Measurements from ENCODE around the gene SNED1. TPM values are rescaled to one million over a fixed set of nuclear protein-coding genes. Genes with fewer than 3 reads are reported as not detected.

Gene SNED1
- total and polyA plus RNA-seq, 2 experiments from 2014 or later: 1.5 to 2.8 TPM

DNA sequence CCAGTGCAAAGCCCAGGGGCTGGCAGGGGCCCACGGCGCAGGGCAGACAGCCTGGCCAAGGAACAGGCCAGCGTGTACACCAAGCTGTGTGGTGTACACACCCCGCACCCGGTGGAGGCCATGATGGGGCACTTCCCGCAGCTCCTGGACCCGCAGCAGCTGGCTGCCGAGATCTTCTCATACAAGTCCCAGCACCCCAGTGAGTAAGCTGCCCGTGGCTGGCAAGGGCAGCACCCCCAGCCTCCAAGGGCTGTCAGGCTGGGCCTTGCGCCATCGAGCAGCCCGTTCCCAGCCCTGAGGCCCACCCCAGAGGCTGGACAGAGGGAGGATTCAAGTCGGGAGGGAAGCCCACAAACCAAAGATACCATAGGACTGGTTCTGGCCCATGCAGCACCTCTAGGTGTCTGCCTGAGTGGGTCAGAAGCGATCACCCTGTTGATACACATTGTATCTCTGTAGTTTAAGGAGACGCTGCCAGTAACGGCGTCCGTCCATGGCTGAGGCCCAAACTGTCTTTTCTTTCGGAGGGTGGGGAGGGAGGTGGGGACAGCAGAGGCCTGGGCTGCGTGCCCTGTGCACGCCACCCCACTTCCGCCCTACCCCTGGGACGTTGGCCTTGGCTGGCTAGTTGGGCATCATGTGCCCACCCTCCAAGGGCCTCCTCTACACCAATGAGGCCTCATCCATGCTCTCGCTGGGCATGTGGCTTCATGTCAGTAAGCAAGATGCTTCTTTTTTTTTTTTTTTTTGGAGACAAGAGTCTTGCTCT, 120.5 kb downstream of the SNED1 start:
- Histone ChIP-seq H3K9me2 (ENCODE audit: insufficient read depth) (no peaks in the 10 kb centered on the region), H3K79me2 (replicated peaks; ENCODE audit: insufficient read depth) (no peaks in the 10 kb centered on the region), H2AFZ (no peak overlapping the region), H4K20me1 (replicated peaks; ENCODE audit: insufficient read depth) (no peaks in the 10 kb centered on the region; the same call in none of the 2 replicates), H3F3A (replicated peaks; ENCODE audit: low read depth) (no peaks in the 10 kb centered on the region), H3K4me2 (no peak overlapping the region), H3K4me3 (no peak overlapping the region), H3K4me1 (ENCODE audit: insufficient read depth) (no peaks in the 10 kb centered on the region), H3K27me3 (ENCODE audit: insufficient read depth) (no peaks in the 10 kb centered on the region), H3K27ac (ENCODE audit: low read depth) (no peak overlapping the region), H3K36me3 (ENCODE audit: insufficient read depth) (peaks cover 12% of the 10 kb centered on the region)
- TF ChIP-seq, protein P1, sequence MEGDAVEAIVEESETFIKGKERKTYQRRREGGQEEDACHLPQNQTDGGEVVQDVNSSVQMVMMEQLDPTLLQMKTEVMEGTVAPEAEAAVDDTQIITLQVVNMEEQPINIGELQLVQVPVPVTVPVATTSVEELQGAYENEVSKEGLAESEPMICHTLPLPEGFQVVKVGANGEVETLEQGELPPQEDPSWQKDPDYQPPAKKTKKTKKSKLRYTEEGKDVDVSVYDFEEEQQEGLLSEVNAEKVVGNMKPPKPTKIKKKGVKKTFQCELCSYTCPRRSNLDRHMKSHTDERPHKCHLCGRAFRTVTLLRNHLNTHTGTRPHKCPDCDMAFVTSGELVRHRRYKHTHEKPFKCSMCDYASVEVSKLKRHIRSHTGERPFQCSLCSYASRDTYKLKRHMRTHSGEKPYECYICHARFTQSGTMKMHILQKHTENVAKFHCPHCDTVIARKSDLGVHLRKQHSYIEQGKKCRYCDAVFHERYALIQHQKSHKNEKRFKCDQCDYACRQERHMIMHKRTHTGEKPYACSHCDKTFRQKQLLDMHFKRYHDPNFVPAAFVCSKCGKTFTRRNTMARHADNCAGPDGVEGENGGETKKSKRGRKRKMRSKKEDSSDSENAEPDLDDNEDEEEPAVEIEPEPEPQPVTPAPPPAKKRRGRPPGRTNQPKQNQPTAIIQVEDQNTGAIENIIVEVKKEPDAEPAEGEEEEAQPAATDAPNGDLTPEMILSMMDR (conservative IDR thresholded peaks at IDR 0.05; ENCODE audit: low read depth in 2 of 2): no peak
- TF ChIP-seq EZH2phosphoT487 (IDR thresholded peaks at IDR 0.05; ENCODE audit: unreplicated experiment): no peak
- TF ChIP-seq ZNF462 (CRISPR knock-in tag; IDR thresholded peaks at IDR 0.05): no peak
- TF ChIP-seq ZNF114 (CRISPR knock-in tag; IDR thresholded peaks at IDR 0.05): no peak
- TF ChIP-seq POLR2AphosphoS5 (IDR thresholded peaks at IDR 0.05; ENCODE audit: low read depth): no peak
- no peak for TF ChIP-seq EZH2 (IDR thresholded peaks at IDR 0.05; ENCODE audit: low read depth, unreplicated experiment)
- no peak for TF ChIP-seq REST (IDR thresholded peaks at IDR 0.05; ENCODE audit: unreplicated experiment)
- TF ChIP-seq JUNB (IDR thresholded peaks at IDR 0.05; ENCODE audit: unreplicated experiment): no peak
- TF ChIP-seq CREB1 (CRISPR knock-in tag; IDR thresholded peaks at IDR 0.05; ENCODE audit: low read depth): no peak
- TF ChIP-seq ZNF331 (CRISPR knock-in tag; IDR thresholded peaks at IDR 0.05; ENCODE audit: low read depth): no peak
- no peak for TF ChIP-seq NANOG (IDR thresholded peaks at IDR 0.05; ENCODE audit: borderline replicate concordance)
- H3K4me1 Mint-ChIP-seq: no peaks in the 10 kb centered on the region
- peaks cover 37% of the 10 kb centered on the region for H3K36me3 Mint-ChIP-seq (ENCODE audit: low read depth)
- H3K9me3 Mint-ChIP-seq: no peaks in the 10 kb centered on the region
- H3K4me3 Mint-ChIP-seq: no peak overlapping the region
- peaks cover 1% of the 10 kb centered on the region for H3K27me3 Mint-ChIP-seq (ENCODE audit: insufficient read depth, low read depth, poor library complexity)
- H3K27ac Mint-ChIP-seq: no peak overlapping the region
- ATAC-seq: no peak
- DNase-seq (ENCODE audit: low spot score): no peak

All from GM23338 (cell line).